Natural killer cell (primary cell): ENCODE data around the gene RBPMS2. TPM values are rescaled to one million over a fixed set of nuclear protein-coding genes. Genes with fewer than 3 reads are reported as not detected.

Experiments used
- ATAC-seq, 3 donors: fragments of 150-1000 bp in 2 of 3; fragments of 200-7000 bp in 1 of 3; cut with Tn5 transposase; 1 replicate in 1 of 3; 2 replicates in 2 of 3; pipeline ENCODE4 v1.10.0; 2021; ENCODE audit warnings: mild to moderate bottlenecking in 2 of 3, moderate library complexity in 2 of 3
- DNase-seq, 2 donors: peaks; one replicate each; pipeline versions ENCODE4 v3.0.0 to v3.0.0-alpha.2; 2013 to 2021; ENCODE audit warnings: mixed read lengths in 1 of 2
- H3K27ac ChIP-seq: one replicate; pipeline ENCODE4 v1.5.1; 2013; ENCODE audit warnings: mild to moderate bottlenecking, low read length
- H3K27me3 ChIP-seq: one replicate; pipeline ENCODE4 v1.6.1; 2013; ENCODE audit warnings: low read length; ENCODE audit not compliant: control insufficient read depth, insufficient read depth
- H3K36me3 ChIP-seq: one replicate; pipeline ENCODE4 v1.6.1; 2013; ENCODE audit warnings: low read length; ENCODE audit not compliant: control insufficient read depth, insufficient read depth
- H3K4me1 ChIP-seq: one replicate; pipeline ENCODE4 v1.6.1; 2013; ENCODE audit warnings: low read length; ENCODE audit not compliant: control insufficient read depth, insufficient read depth
- H3K4me3 ChIP-seq: one replicate; pipeline ENCODE4 v1.5.1; 2013; ENCODE audit warnings: low read length
- H3K9me3 ChIP-seq: one replicate; pipeline ENCODE4 v1.6.1; 2013; ENCODE audit warnings: low read length; ENCODE audit not compliant: control insufficient read depth, insufficient read depth
- H3K27ac Mint-ChIP-seq, 2 donors: one replicate each; pipeline ENCODE4 v1.8.0; 2022; ENCODE audit warnings: mild to moderate bottlenecking in 2 of 2, mixed read lengths in 2 of 2, moderate library complexity in 1 of 2
- H3K27me3 Mint-ChIP-seq, 2 donors: one replicate each; pipeline ENCODE4 v1.8.0; 2022; ENCODE audit warnings: low read depth in 2 of 2, mixed read lengths in 2 of 2
- H3K36me3 Mint-ChIP-seq: one replicate; pipeline ENCODE4 v1.8.0; 2022; ENCODE audit warnings: mixed read lengths
- H3K4me1 Mint-ChIP-seq, 2 donors: one replicate each; pipeline ENCODE4 v1.8.0; 2022; ENCODE audit warnings: mixed read lengths in 2 of 2
- H3K4me3 Mint-ChIP-seq: one replicate; pipeline ENCODE4 v1.8.0; 2022; ENCODE audit warnings: mild to moderate bottlenecking, moderate library complexity, mixed read lengths
- H3K9me3 Mint-ChIP-seq, 2 donors: one replicate each; pipeline ENCODE4 v1.8.0; 2022; ENCODE audit warnings: mixed read lengths in 2 of 2
- CTCF ChIP-seq: fragments of 200-600 bp; IDR thresholded peaks from one replicate; pipeline ENCODE4 v1.8.0; 2022; ENCODE audit warnings: antibody characterized with exemption
- WGBS: methylation state at CpG from one replicate; pipeline ENCODE4 v1.1.7; 2013; ENCODE audit warnings: missing lambda C conversion rate; ENCODE audit not compliant: insufficient coverage; 5-methylcytosine and 5-hydroxymethylcytosine counted together
- intact Hi-C: fragments of 100-400 bp; cut with micrococcal nuclease; formaldehyde crosslinking; loops from one replicate; pipeline ENCODE4 v1.14.2; 2022
- total RNA-seq, 4 donors: library from RNA; stranded (reverse); fragments of 120-200 nt in 1 of 4; gene quantifications; one replicate each; pipeline versions ENCODE4 v1.2.3 to v1.2.4, GENCODE V29; 2013 to 2022

RBPMS2 gene
- total RNA-seq, 3 donors from 2014 or later (not counting 1 experiment from before 2014, with no cell fraction given): 7.2 to 25.8 (median 14.7) TPM

GRCh38 chr15:64749999-64750657 lies 25.3 kb downstream of the RBPMS2 start:
- intact Hi-C loops: no loop called here
- Mint-ChIP-seq H3K36me3 (no peaks in the 10 kb centered on the region), H3K4me1 (peaks cover 6 to 22% of the 10 kb centered on the region in 2 donors), H3K4me3 (peak overlapping the region; percentile 47), H3K27ac (peak overlapping the region in 1 of 2 donors; percentile 75), H3K27me3 (no peaks in the 10 kb centered on the region), H3K9me3 (no peaks in the 10 kb centered on the region)
- Histone ChIP-seq H3K9me3 (no peaks in the 10 kb centered on the region), H3K27me3 (no peaks in the 10 kb centered on the region), H3K4me1 (no peaks in the 10 kb centered on the region), H3K36me3 (no peaks in the 10 kb centered on the region), H3K27ac (no peak overlapping the region), H3K4me3 (no peak overlapping the region)
- no peak for TF ChIP-seq CTCF
- peak; percentile 71 to 91 (median 89) for ATAC-seq
- 80% methylated on average over 21 of the region's 21 CpGs for WGBS
- DNase-seq: peak in 1 of 2 donors; percentile 50

GRCh38 chr15:64749167-64749566 lies 26.2 kb downstream of the RBPMS2 start:
- H3K4me3 Mint-ChIP-seq: no peak overlapping the region
- H3K36me3 ChIP-seq: no peaks in the 10 kb centered on the region
- peak overlapping the region in 1 of 2 donors; percentile 75 for H3K27ac Mint-ChIP-seq
- H3K27me3 Mint-ChIP-seq: no peaks in the 10 kb centered on the region
- TF ChIP-seq CTCF: no peak
- no peaks in the 10 kb centered on the region for H3K9me3 Mint-ChIP-seq
- H3K9me3 ChIP-seq: no peaks in the 10 kb centered on the region
- H3K4me1 Mint-ChIP-seq: peaks cover 6 to 22% of the 10 kb centered on the region in 2 donors
- no peak for ATAC-seq
- intact Hi-C loops: no loop called here
- no peak overlapping the region for H3K27ac ChIP-seq
- no peaks in the 10 kb centered on the region for H3K27me3 ChIP-seq
- no peak for DNase-seq
- 97% methylated on average over 11 of the region's 11 CpGs for WGBS
- H3K36me3 Mint-ChIP-seq: no peaks in the 10 kb centered on the region
- H3K4me3 ChIP-seq: no peak overlapping the region
- H3K4me1 ChIP-seq: no peaks in the 10 kb centered on the region

GRCh38 chr15:64748251-64748650 lies 27.1 kb downstream of the RBPMS2 start:
- Histone ChIP-seq H3K27ac (no peak overlapping the region), H3K9me3 (no peaks in the 10 kb centered on the region), H3K36me3 (no peaks in the 10 kb centered on the region), H3K4me1 (no peaks in the 10 kb centered on the region), H3K4me3 (no peak overlapping the region), H3K27me3 (no peaks in the 10 kb centered on the region)
- 94% methylated on average over 9 of the region's 9 CpGs for WGBS
- H3K27ac Mint-ChIP-seq: no peak overlapping the region
- H3K27me3 Mint-ChIP-seq: no peaks in the 10 kb centered on the region
- no peak for DNase-seq
- H3K9me3 Mint-ChIP-seq: no peaks in the 10 kb centered on the region
- no peaks in the 10 kb centered on the region for H3K36me3 Mint-ChIP-seq
- intact Hi-C loops: no loop called here
- peaks cover 6 to 22% of the 10 kb centered on the region in 2 donors for H3K4me1 Mint-ChIP-seq
- no peak for ATAC-seq
- H3K4me3 Mint-ChIP-seq: no peak overlapping the region
- no peak for TF ChIP-seq CTCF

- Mint-ChIP-seq H3K36me3 (no peaks in the 10 kb centered on the region), H3K4me3 (no peak overlapping the region), H3K27me3 (no peaks in the 10 kb centered on the region), H3K9me3 (no peaks in the 10 kb centered on the region), H3K27ac (peak overlapping the region in 1 of 2 donors; percentile 56), H3K4me1 (peaks cover 6 to 15% of the 10 kb centered on the region in 2 donors)
- no peak overlapping the region for H3K27ac ChIP-seq
- intact Hi-C loops: no loop called here
- no peak for TF ChIP-seq CTCF
- H3K36me3 ChIP-seq: no peaks in the 10 kb centered on the region
- no peaks in the 10 kb centered on the region for H3K4me1 ChIP-seq
- H3K4me3 ChIP-seq: no peak overlapping the region
- no peaks in the 10 kb centered on the region for H3K27me3 ChIP-seq
- ATAC-seq: no peak
- H3K9me3 ChIP-seq: no peaks in the 10 kb centered on the region
- 79% methylated on average over 9 of the region's 9 CpGs for WGBS
- DNase-seq: no peak
These were observed 27.8 kb downstream of the RBPMS2 start for GRCh38 chr15:64747578-64747977.
